Measurements from ENCODE around the gene PI4K2B.
"Not testable (repeated sequence)": the region's sequence is repeated elsewhere in the genome, so short reads cannot be mapped to it uniquely, and the experiment has no call there.

The PI4K2B gene

GRCh38 chr4:25233737-25234389 is at the start of gene PI4K2B:
PI4K2B (plus strand) TSS chr4:25234033; CDS start chr4:25234164, 131 bp downstream.
- peak; percentile 71 to 96 for DNase-seq

DNA sequence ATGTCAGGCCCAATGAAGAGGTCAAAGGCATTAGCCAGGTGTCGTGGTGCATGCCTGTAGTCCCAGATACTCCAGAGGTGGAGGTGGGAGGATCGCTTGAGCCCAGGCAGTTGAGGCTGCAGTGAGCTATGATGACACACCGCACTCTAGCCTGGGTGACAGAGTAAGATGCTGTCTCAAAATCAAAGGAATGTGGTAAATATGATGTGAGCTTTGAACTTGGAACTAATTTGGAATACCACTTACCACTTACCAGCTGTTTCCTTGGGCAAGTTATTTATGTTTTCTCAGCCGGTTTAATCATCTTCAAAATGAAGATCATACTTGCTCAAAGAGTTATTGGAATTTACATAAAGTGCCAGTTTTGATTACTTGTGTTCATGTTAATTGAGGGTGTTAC is 49.8 kb upstream of the PI4K2B start:
- DNase-seq = no peak

DNA sequence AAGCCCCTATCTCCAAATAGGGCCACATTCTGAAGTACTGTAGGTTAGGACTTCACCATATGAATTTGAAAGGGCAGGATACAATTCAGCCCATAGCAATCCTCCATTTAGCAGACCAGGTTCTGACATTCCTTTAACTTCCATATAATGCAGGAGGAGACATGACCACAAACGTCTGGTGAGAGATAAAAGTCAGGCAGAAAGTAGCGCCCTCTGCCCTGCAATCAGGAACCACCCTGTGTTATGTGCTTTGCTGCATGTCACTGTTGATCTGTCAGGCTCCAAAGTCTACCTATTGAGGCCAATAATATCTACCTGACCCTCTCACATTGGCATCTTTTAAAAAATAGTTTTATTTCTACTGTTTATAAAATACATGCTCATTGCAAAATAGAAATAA is 43.4 kb upstream of the PI4K2B start:
- no peak for DNase-seq

DNA sequence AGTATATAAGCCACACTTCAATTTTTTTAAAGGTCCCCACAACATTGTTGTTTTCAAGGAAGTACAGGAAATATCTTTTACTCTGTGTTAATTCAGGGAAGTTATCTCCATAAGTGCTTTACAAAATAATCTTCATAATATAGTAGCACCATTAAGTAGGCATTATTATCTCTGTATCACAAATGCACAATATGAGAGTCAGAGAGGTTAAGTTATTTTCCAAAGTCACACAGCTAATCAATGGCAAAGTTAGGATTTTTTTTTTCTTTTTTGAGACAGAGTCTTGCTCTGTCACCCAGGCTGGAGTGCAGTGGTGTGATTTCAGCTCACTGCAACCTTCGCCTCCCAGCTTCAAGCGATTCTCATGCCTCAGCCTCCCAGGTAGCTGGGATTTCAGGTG is 35.1 kb upstream of the PI4K2B start:
- DNase-seq = no peak

- DNase-seq = no peak
These were observed 25.8 kb upstream of the PI4K2B start for GRCh38 chr4:25207997-25208396.

DNA sequence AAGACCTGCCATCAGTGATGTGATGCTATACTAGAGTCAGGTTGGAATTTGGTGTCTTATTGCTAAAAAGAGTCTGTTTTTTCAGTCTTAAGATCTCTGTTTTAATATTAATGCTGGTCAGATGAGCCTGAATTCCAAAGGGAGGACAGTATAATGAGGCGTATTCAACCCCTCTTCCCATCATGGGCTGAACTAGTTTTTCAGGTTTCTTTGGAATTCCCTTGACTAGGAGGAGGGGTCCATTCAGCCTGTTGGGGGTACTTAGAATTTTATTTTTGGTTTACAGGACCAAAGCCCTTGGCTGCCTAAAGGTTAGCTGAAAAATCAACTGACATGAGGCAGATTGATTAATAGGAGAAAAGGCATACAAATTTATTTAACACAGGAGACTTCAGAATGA is 24.1 kb upstream of the PI4K2B start:
- no peak for DNase-seq

- no peak for DNase-seq
These were observed 22.1 kb upstream of the PI4K2B start for GRCh38 chr4:25211721-25212120.

DNA sequence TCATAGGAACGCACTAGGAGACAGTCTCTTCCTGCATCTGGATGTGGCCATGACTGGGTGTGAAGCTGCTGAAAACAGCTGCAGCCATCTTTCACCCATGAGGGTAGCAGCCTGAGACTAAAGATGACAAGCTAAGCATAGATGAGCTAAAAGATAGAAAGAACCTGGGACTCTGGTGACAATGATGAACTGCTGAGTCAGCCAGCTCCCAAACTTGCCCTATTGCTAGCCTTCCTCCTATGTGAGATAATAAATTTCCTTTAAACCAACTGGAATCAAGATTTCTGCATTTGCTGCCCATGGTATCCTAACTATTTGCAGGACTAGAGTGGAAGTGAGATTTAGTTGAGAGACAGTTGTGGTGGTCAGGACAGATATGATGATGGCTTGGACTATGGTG is 21.0 kb upstream of the PI4K2B start:
- DNase-seq = no peak

DNA sequence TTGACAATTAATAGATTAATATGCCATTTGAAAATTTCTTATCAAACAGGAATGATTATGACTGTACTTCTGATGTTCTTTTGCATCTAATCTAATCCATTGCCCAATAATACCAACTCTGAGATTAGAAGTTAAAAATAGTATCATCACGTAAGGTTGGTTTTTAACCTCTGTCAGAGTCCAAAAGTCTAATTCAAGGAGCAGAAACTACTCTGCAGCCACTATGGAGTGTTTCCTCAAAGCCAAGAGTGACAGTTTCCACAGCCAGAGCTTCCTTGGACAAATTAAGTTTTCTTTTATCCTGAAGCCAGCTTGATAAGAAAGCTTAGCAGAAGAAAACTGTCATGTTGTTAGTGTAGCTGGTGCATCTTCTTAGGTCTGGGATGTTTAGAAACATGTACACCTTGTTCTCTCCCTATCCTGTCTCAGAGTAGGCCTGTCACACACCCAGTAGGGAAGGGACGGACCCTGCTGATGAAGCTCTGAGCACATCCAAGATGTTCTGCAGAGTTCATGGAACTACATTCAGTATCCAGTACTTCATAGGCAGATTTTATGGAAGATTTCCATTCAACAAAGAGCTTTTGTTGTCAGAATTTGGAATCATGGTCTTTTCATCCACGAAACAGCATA is 20.4 kb upstream of the PI4K2B start:
- no peak for DNase-seq

- not testable (repeated sequence) for DNase-seq
These were observed 19.1 kb upstream of the PI4K2B start for GRCh38 chr4:25214750-25215149.

DNA sequence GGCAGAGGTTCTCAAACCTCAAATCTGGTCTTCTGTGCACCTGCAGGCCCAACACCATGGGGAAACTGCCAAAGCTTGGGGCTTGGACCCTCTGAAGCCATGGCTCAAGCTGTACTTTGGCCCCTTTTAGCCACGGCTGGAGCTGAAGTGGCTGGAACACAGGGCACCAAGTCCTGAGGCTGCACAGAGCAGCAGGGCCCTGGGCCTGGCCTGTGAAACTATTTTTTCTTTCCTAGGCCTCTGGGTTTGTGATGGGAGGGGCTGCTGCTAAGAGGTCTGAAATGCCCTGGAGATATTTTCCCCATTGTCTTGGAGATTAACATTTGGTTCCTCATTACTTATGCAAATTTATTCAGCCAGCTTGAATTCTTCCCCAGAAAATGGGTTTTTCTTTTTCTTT is 18.3 kb upstream of the PI4K2B start:
- DNase-seq = no peak

DNA sequence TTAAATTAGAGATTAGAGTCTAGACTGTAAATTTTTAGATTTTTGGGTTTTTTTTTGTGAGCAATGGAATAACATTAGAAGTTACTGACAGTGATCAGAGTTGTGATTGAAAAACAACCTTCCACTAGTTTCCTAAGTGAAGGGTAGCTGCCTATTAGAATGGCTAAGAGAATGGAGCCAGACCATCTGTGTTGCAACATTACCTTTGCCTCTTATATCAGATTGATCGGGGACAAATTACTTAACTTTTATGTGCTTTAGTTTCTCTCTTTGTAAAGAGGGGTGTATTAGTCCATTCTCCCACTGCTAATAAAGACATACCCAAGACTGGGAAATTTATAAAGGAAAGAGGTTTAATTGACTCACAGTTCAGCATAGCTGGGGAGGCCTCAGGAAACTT is 12.5 kb upstream of the PI4K2B start:
- DNase-seq = no peak

GRCh38 chr4:25223802-25224375 is 9.9 kb upstream of the PI4K2B start:
- DNase-seq = peak; percentile 2 to 26

DNA sequence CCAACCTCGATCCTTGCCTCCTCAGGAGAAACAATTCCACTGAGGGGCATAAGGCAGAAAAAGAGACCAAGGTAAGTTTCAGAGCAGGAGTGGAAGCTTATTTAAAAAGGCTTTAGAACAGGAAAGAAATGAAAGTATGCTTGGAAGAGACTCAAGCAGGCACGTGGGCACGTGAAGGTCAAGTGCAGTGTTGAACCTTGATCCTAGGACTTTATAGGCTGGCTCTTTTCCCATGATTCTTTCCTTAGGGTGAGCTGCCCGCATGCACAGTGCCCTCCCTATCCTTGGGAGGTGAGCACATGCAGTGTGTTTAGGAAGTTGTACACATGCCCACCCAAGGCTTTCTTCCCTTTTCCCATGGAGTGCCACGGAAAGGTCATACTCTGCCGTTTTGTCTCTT is 4.0 kb upstream of the PI4K2B start:
- no peak for DNase-seq

DNA sequence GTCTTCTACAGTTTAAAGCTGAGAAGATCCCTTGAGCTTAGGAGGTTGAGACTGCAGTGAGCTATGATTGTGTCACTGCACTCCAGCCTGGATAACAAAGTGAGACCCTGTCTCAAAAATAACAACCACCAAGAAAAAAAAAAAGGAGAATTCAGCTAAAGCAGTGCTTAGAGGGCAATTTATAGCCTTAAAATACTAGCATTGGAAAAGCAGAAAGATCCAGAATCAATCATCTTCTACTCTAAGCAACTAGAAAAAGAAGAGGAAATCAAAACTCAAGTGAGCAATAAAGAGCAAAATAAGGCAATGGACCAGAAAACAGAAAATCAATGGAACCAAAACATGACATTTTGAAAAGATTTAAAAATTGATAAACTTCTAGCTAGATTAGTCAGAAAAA is 639 bp upstream of the PI4K2B start:
- no peak for DNase-seq

GRCh38 chr4:25234390-25235370 is 847 bp downstream of the PI4K2B start:
- DNase-seq = peak; percentile 44 to 64

DNA sequence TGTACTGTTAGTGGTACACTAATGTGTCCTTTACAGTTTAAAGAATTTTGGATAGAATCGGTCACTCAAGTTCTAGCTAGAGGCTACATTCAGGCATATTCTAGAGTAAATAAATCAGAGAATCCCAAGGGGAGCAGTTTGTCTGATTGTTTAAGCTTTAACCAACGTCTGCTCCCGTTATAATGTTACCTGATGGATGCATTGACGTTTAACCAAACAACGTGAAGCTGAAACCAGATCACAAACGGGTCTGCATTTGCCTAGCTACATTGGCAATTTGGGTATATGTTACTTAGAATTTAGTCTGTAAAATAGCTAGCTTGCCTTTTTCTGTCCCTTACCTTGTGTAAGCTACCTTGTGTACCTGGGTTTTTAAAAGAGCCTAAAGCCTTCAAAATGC is 1.6 kb downstream of the PI4K2B start:
- peak; percentile 24 to 28 for DNase-seq

DNA sequence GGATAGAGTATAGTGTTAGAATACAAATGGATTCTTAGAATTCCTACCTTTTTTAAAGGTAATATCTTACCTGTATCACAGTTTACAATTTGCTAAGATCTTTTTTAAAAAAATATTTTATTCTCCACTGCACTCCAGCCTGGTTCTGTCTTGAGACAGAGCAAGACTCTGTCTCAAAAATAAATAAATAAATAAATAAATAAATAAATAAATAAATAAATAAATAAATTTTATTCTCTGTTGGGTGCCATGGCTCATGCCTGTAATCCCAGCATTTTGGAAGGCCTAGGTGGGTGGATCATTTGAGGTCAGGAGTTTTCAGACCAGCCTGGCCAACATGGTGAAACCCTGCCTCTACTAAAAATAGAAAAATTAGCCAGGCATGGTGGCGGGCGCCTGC is 2.2 kb downstream of the PI4K2B start:
- DNase-seq = not testable (repeated sequence)

DNA sequence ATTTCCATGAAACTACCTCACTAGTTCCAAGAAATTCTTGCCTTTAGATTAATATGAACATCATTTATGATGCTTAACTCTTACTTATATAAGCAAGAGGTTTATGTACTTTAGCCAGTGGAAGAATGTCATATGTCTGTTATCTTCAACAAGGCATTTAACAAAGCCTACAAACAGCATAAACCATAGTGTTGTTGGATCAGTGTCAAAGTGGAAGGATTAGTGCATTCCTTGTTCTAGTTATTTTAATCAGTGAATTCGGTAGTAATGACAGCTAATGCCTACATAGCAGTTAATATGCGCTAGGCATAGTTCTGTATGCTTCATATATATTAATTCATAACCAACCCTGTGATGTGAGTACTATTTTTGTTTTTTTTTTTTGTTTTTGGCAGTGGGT is 3.1 kb downstream of the PI4K2B start:
- no peak for DNase-seq

- no peak for DNase-seq
These were observed 4.2 kb downstream of the PI4K2B start for GRCh38 chr4:25238052-25238451.

DNA sequence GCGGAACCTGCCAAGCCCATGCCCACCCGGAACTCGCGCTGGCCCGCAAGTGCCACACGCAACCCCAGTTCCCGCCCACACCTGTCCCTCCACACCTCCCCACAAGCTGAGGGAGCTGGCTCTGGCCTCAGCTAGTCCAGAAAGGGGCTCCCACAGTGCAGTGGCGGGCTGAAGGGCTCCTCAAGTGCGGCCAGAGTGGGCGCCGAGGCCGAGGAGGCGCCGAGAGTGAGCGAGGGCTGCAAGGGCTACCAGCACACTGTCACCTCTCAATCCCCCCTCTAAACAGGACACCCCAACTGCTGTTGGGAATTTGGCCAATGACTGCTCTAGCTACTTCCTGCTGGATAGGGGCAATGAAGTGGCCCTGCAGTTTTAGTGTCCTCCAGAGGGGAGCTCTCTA is 5.7 kb downstream of the PI4K2B start:
- DNase-seq = not testable (repeated sequence)

- DNase-seq = not testable (repeated sequence)
These were observed 6.9 kb downstream of the PI4K2B start for GRCh38 chr4:25240754-25241210.

GRCh38 chr4:25242195-25242594 is 8.4 kb downstream of the PI4K2B start:
- not testable (repeated sequence) for DNase-seq

Measured in NCI-H526 (cell line).